Keratinocyte (primary cell): ENCODE results near the gene ALOX12B. TPM values are rescaled to one million over a fixed set of nuclear protein-coding genes. Genes with fewer than 3 reads are reported as not detected.

Experiments
- DNase-seq: peaks from one replicate; pipeline ENCODE4 v3.0.0-alpha.2; 2011; ENCODE audit warnings: low read depth, missing footprints, low spot score
- FAIRE-seq: peaks from 2 replicates; lab custom pipeline; 2011; peaks lifted over from hg19 to GRCh38; lab: Jason Lieb, UNC
- H2AFZ ChIP-seq: 2 replicates; pipeline ENCODE4 v1.6.0; 2012; ENCODE audit warnings: low read length, control low read depth, inconsistent platforms; ENCODE audit not compliant: control insufficient read depth
- H3K27ac ChIP-seq: 2 replicates; pipeline ENCODE4 v1.5.1; 2011; ENCODE audit warnings: low read length; ENCODE audit not compliant: control insufficient read depth, insufficient read depth
- H3K27me3 ChIP-seq: 3 replicates; pipeline ENCODE4 v1.6.0; 2011; ENCODE audit warnings: low read length; ENCODE audit not compliant: control insufficient read depth, insufficient read depth; ENCODE audit errors: extremely low read depth
- H3K36me3 ChIP-seq, 2 experiments: 2 replicates in 1 of 2; 3 replicates in 1 of 2; pipeline ENCODE4 v1.5.1; 2011; ENCODE audit warnings: low read length in 2 of 2, mild to moderate bottlenecking in 1 of 2; ENCODE audit not compliant: control insufficient read depth in 2 of 2, insufficient read depth in 2 of 2; ENCODE audit errors: extremely low read depth in 1 of 2
- H3K4me1 ChIP-seq: 3 replicates; pipeline ENCODE4 v1.5.1; 2011; ENCODE audit warnings: low read length; ENCODE audit not compliant: control insufficient read depth, insufficient read depth; ENCODE audit errors: extremely low read depth
- H3K4me2 ChIP-seq: 3 replicates; pipeline ENCODE4 v1.6.0; 2011; ENCODE audit warnings: low read depth, low read length; ENCODE audit not compliant: control insufficient read depth, insufficient read depth; ENCODE audit errors: extremely low read depth
- H3K4me3 ChIP-seq, 3 experiments: fragments of 200-600 bp in 1 of 3; sonication (generic) in 1 of 3; 2 replicates in 2 of 3; 3 replicates in 1 of 3; pipeline ENCODE4 v1.5.1; 2011 to 2016; ENCODE audit warnings: low read length in 3 of 3, mild to moderate bottlenecking in 3 of 3, control low read depth in 2 of 3, inconsistent platforms in 1 of 3, low read depth in 1 of 3, mixed read lengths in 1 of 3, mixed run types in 1 of 3, moderate library complexity in 1 of 3; ENCODE audit not compliant: control insufficient read depth in 2 of 3, insufficient read depth in 2 of 3; ENCODE audit errors: extremely low read depth in 1 of 3
- H3K79me2 ChIP-seq: 2 replicates; pipeline ENCODE4 v1.6.0; 2012; ENCODE audit warnings: low read length; ENCODE audit not compliant: control insufficient read depth, insufficient read depth
- H3K9ac ChIP-seq: 3 replicates; pipeline ENCODE4 v1.6.0; 2011; ENCODE audit warnings: low read length; ENCODE audit not compliant: control insufficient read depth, insufficient read depth; ENCODE audit errors: extremely low read depth
- H3K9me1 ChIP-seq: 3 replicates; pipeline ENCODE4 v1.6.0; 2011; ENCODE audit warnings: low read length; ENCODE audit not compliant: control insufficient read depth, insufficient read depth; ENCODE audit errors: extremely low read depth
- H3K9me3 ChIP-seq: 2 replicates; pipeline ENCODE4 v1.5.1; 2012; ENCODE audit warnings: low read depth, low read length; ENCODE audit not compliant: control insufficient read depth
- H4K20me1 ChIP-seq: 3 replicates; pipeline ENCODE4 v1.6.0; 2011; ENCODE audit warnings: low read length; ENCODE audit not compliant: control insufficient read depth, insufficient read depth; ENCODE audit errors: extremely low read depth
- EZH2 ChIP-seq: IDR thresholded peaks from one replicate; pipeline ENCODE4 v1.6.1; 2012; ENCODE audit warnings: inconsistent platforms, mild to moderate bottlenecking, low read length, moderate library complexity
- dilution Hi-C: fragments of 300-500 bp; cut with MboI; formaldehyde crosslinking; loops from one replicate; pipeline ENCODE4 v1.7.0; 2020; ENCODE audit warnings: low sequenced_read_pairs; ENCODE audit not compliant: extremely low pct_ligation_motif_present
- polyA plus RNA-seq, 5 experiments: library from polyadenylated mRNA; depleted of rRNA in 3 of 5; stranded (reverse) in 3 of 5; stranded (forward) in 1 of 5; unstranded in 1 of 5; fragments of >200 nt; gene quantifications; 1 replicate in 1 of 5; 2 replicates in 3 of 5; 3 replicates in 1 of 5; pipeline versions ENCODE4 v1.2.1 to v1.2.3, GENCODE V29; 2011 to 2012; ENCODE audit warnings: missing spikeins in 2 of 5, low read depth in 1 of 5, low replicate concordance in 1 of 5
- TF ChIP-seq, protein P1 (sequence below), 3 experiments: IDR thresholded peaks in 1 of 3; conservative IDR thresholded peaks in 1 of 3; optimal IDR thresholded peaks in 1 of 3; 2 replicates in 2 of 3; 3 replicates in 1 of 3; pipeline versions ENCODE3 to v1.5.1; 2011; ENCODE audit warnings: low read length in 3 of 3, mild to moderate bottlenecking in 3 of 3, moderate library complexity in 2 of 3, control low read depth in 1 of 3, inconsistent platforms in 1 of 3; ENCODE audit not compliant: insufficient read depth in 2 of 3; ENCODE audit errors: extremely low read depth in 1 of 3

The ALOX12B gene
- polyA plus RNA-seq, 1 donor (not counting 4 experiments of a cell fraction or from before 2014, with no cell fraction given): 0.47 TPM

DNA sequence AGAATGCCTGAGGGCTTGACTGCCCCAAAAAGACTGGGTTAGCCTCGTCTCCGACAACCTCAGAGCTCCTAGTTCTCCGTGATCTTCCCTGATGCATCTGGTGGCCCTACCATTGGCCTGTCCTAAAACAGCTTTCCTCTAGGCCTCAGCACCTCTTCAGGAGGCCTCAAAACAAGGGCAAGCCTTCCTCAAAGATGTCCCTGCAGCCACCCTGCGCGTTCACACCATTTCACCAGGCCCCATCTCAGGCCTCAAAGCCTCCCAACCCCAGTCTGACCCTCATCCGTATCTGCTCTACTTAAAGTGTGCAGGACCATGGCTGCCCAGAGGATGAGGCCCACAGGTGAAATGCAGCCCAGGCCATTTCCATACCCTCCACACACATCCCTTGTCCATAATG lies 23.4 kb upstream of the ALOX12B start:
- no peak for FAIRE-seq
- Histone ChIP-seq H3K4me3 (no peak overlapping the region), H3K4me2 (no peak overlapping the region), H3K9ac (no peak overlapping the region), H3K79me2 (no peaks in the 10 kb centered on the region), H3K27ac (no peak overlapping the region), H3K36me3 (no peaks in the 10 kb centered on the region), H2AFZ (no peak overlapping the region), H3K9me1 (peaks cover 2% of the 10 kb centered on the region), H3K4me1 (peaks cover 14% of the 10 kb centered on the region), H3K27me3 (no peaks in the 10 kb centered on the region), H4K20me1 (no peaks in the 10 kb centered on the region), H3K9me3 (no peaks in the 10 kb centered on the region)
- DNase-seq: no peak
- dilution Hi-C loops: no loop called here
- TF ChIP-seq EZH2: no peak
- TF ChIP-seq, protein P1, sequence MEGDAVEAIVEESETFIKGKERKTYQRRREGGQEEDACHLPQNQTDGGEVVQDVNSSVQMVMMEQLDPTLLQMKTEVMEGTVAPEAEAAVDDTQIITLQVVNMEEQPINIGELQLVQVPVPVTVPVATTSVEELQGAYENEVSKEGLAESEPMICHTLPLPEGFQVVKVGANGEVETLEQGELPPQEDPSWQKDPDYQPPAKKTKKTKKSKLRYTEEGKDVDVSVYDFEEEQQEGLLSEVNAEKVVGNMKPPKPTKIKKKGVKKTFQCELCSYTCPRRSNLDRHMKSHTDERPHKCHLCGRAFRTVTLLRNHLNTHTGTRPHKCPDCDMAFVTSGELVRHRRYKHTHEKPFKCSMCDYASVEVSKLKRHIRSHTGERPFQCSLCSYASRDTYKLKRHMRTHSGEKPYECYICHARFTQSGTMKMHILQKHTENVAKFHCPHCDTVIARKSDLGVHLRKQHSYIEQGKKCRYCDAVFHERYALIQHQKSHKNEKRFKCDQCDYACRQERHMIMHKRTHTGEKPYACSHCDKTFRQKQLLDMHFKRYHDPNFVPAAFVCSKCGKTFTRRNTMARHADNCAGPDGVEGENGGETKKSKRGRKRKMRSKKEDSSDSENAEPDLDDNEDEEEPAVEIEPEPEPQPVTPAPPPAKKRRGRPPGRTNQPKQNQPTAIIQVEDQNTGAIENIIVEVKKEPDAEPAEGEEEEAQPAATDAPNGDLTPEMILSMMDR (optimal IDR thresholded peaks at IDR 0.05 in 1 of 3, IDR thresholded peaks at IDR 0.05 in 1 of 3, conservative IDR thresholded peaks at IDR 0.05 in 1 of 3; ENCODE audit: extremely low read depth in 1 of 3, insufficient read depth in 2 of 3, low read length in 3 of 3): no peak

DNA sequence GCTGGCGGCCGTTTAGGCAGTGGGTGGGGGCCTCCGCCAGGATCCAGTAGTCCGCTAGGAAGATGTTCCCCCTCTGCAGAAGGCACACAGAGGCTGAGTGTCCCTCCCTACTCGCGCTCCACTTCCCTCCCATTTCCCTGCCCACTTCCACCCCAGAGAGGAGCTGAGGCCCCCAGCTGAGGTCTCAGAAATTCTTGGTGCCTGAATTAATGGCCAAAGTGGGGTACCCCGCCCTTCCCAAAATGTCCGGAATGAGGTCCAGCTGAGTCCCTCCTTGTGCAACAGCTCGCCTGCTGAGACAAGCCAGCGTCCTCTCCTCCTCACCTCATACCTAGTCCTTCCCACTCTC lies 22.9 kb upstream of the ALOX12B start:
- dilution Hi-C loops: no loop called here
- Histone ChIP-seq H2AFZ (no peak overlapping the region), H3K9me1 (peaks cover 3% of the 10 kb centered on the region), H3K9ac (no peak overlapping the region), H3K79me2 (no peaks in the 10 kb centered on the region), H3K36me3 (no peaks in the 10 kb centered on the region), H3K9me3 (no peaks in the 10 kb centered on the region), H3K27me3 (no peaks in the 10 kb centered on the region), H3K4me2 (peak overlapping the region; percentile 91), H4K20me1 (no peaks in the 10 kb centered on the region), H3K4me1 (peaks cover 19% of the 10 kb centered on the region), H3K27ac (no peak overlapping the region), H3K4me3 (peak overlapping the region in 1 of 3 experiments; percentile 67)
- DNase-seq (no peak), FAIRE-seq (peak; percentile 60)
- no peak for TF ChIP-seq EZH2
- TF ChIP-seq, protein P1 (optimal IDR thresholded peaks at IDR 0.05 in 1 of 3, IDR thresholded peaks at IDR 0.05 in 1 of 3, conservative IDR thresholded peaks at IDR 0.05 in 1 of 3; ENCODE audit: extremely low read depth in 1 of 3, insufficient read depth in 2 of 3, low read length in 3 of 3): peak in 1 of 3 experiments; percentile 2
